Osteocyte (in vitro differentiated cells): ENCODE results near the gene APOL6. TPM values are rescaled to one million over a fixed set of nuclear protein-coding genes. Genes with fewer than 3 reads are reported as not detected.
A peak's percentile ranks its signal among the peaks of the same experiment; 100 is the strongest.

Experiments used
- DNase-seq: peaks from one replicate; pipeline ENCODE4 v3.0.0; 2021; ENCODE audit warnings: mixed read lengths; ENCODE audit not compliant: unreplicated experiment; ENCODE audit errors: extremely low spot score
- H3K27ac Mint-ChIP-seq: one replicate; pipeline ENCODE4 v1.8.0; 2021; ENCODE audit warnings: mild to moderate bottlenecking, mixed read lengths; ENCODE audit not compliant: unreplicated experiment
- H3K27me3 Mint-ChIP-seq: one replicate; pipeline ENCODE4 v1.8.0; 2021; ENCODE audit warnings: mixed read lengths; ENCODE audit not compliant: unreplicated experiment
- H3K36me3 Mint-ChIP-seq: one replicate; pipeline ENCODE4 v1.8.0; 2021; ENCODE audit warnings: mixed read lengths; ENCODE audit not compliant: unreplicated experiment
- H3K4me1 Mint-ChIP-seq: one replicate; pipeline ENCODE4 v1.8.0; 2021; ENCODE audit warnings: mixed read lengths; ENCODE audit not compliant: unreplicated experiment
- H3K4me3 Mint-ChIP-seq: one replicate; pipeline ENCODE4 v1.8.0; 2021; ENCODE audit warnings: mild to moderate bottlenecking, moderate library complexity, mixed read lengths; ENCODE audit not compliant: unreplicated experiment
- H3K9me3 Mint-ChIP-seq: one replicate; pipeline ENCODE4 v1.8.0; 2021; ENCODE audit warnings: mixed read lengths; ENCODE audit not compliant: unreplicated experiment
- CTCF ChIP-seq: fragments of 200-600 bp; sonication (generic); IDR thresholded peaks from 2 replicates; pipeline ENCODE4 v1.5.0; 2021; ENCODE audit warnings: antibody characterized with exemption, mild to moderate bottlenecking, moderate library complexity
- total RNA-seq: library from RNA; stranded (reverse); gene quantifications from 2 replicates; pipeline ENCODE4 v1.2.1, GENCODE V29; 2021

The APOL6 gene
- total RNA-seq, 1 donor from 2014 or later = 11.8 TPM

- Mint-ChIP-seq H3K27me3 (no peaks in the 10 kb centered on the region), H3K36me3 (no peaks in the 10 kb centered on the region), H3K9me3 (no peaks in the 10 kb centered on the region), H3K4me3 (no peak overlapping the region), H3K27ac (peak overlapping the region; percentile 43), H3K4me1 (peaks cover 28% of the 10 kb centered on the region)
- DNase-seq = no peak
- no peak for TF ChIP-seq CTCF
Observed at GRCh38 chr22:35703861-35704584, 55.8 kb downstream of the APOL6 start.

GRCh38 chr22:35705141-35705540 is 56.9 kb downstream of the APOL6 start:
- DNase-seq = no peak
- Mint-ChIP-seq H3K36me3 (no peaks in the 10 kb centered on the region), H3K4me3 (no peak overlapping the region), H3K27ac (peak overlapping the region; percentile 47), H3K27me3 (no peaks in the 10 kb centered on the region), H3K9me3 (no peaks in the 10 kb centered on the region), H3K4me1 (peaks cover 36% of the 10 kb centered on the region)
- no peak for TF ChIP-seq CTCF

GRCh38 chr22:35708453-35708852 is 60.2 kb downstream of the APOL6 start:
- Mint-ChIP-seq H3K4me1 (peaks cover 36% of the 10 kb centered on the region), H3K27ac (peak overlapping the region; percentile 32)

GRCh38 chr22:35708917-35709316 is 60.7 kb downstream of the APOL6 start:
- Mint-ChIP-seq H3K9me3 (no peaks in the 10 kb centered on the region), H3K4me3 (no peak overlapping the region), H3K36me3 (no peaks in the 10 kb centered on the region), H3K27ac (peak overlapping the region; percentile 32), H3K4me1 (peaks cover 31% of the 10 kb centered on the region), H3K27me3 (no peaks in the 10 kb centered on the region)
- TF ChIP-seq CTCF = no peak
- no peak for DNase-seq

More at GRCh38 chr22:35708453-35708852, 60.2 kb downstream of the APOL6 start:
- Mint-ChIP-seq H3K9me3 (no peaks in the 10 kb centered on the region), H3K27me3 (no peaks in the 10 kb centered on the region), H3K36me3 (no peaks in the 10 kb centered on the region), H3K4me3 (no peak overlapping the region)
- TF ChIP-seq CTCF = no peak
- DNase-seq = no peak

- Mint-ChIP-seq H3K9me3 (no peaks in the 10 kb centered on the region), H3K27me3 (peaks cover 5% of the 10 kb centered on the region), H3K27ac (no peak overlapping the region), H3K4me1 (peaks cover 18% of the 10 kb centered on the region), H3K36me3 (no peaks in the 10 kb centered on the region), H3K4me3 (no peak overlapping the region)
- no peak for DNase-seq
- TF ChIP-seq CTCF = no peak
Observed at GRCh38 chr22:35711336-35711735, 63.1 kb downstream of the APOL6 start.
